IMR-90 (cell line): ENCODE data around the gene KRTAP9-1. TPM values are rescaled to one million over a fixed set of nuclear protein-coding genes. Genes with fewer than 3 reads are reported as not detected.

Source experiments
- ATAC-seq: fragments of 200-7000 bp; cut with Tn5 transposase; 2 replicates; pipeline ENCODE4 v1.9.1; 2020; ENCODE audit warnings: low read depth, mild to moderate bottlenecking, moderate library complexity
- BruUV-seq: library from RNA; stranded (reverse); fragments of 400-500 nt; replicated peaks from 2 replicates; lab custom pipeline; 2021; lab: Mats Ljungman, UMichigan
- CTCF ChIA-PET: fragments of 300-600 bp; formaldehyde crosslinking; extraction: SDS; loops from one replicate; lab custom pipeline; 2021; ENCODE audit warnings: antibody characterized with exemption; lab: Yijun Ruan, JAX
- POLR2A ChIA-PET: fragments of 300-600 bp; sonication (Branson Sonifier 250); formaldehyde crosslinking; loops from one replicate; lab custom pipeline; 2022; ENCODE audit warnings: antibody characterized with exemption; ENCODE audit not compliant: unreplicated experiment; lab: Charles Lee
- DNase-seq: peaks from one replicate; pipeline ENCODE4 v3.0.0; 2013
- H2AFZ ChIP-seq: replicated peaks from 2 replicates; pipeline ENCODE3; 2013; ENCODE audit warnings: low read length, mild to moderate bottlenecking; ENCODE audit not compliant: poor library complexity
- H2AK5ac ChIP-seq: 2 replicates; pipeline ENCODE4 v1.6.1; 2013; ENCODE audit warnings: low read depth, low read length, inconsistent platforms
- H2AK9ac ChIP-seq: replicated peaks from 2 replicates; pipeline ENCODE3; 2013; ENCODE audit warnings: mild to moderate bottlenecking, low read depth, low read length, moderate library complexity; ENCODE audit not compliant: poor library complexity
- H2BK120ac ChIP-seq: 2 replicates; pipeline ENCODE4 v1.6.1; 2013; ENCODE audit warnings: low read depth, low read length, inconsistent platforms
- H2BK15ac ChIP-seq: 3 replicates; pipeline ENCODE4 v1.6.1; 2013; ENCODE audit warnings: low read depth, low read length, inconsistent platforms
- H2BK20ac ChIP-seq: 2 replicates; pipeline ENCODE4 v1.6.1; 2013; ENCODE audit warnings: low read depth, mild to moderate bottlenecking, inconsistent platforms, low read length, moderate library complexity
- H2BK5ac ChIP-seq: 2 replicates; pipeline ENCODE4 v1.6.1; 2013; ENCODE audit warnings: mild to moderate bottlenecking, low read depth, low read length, inconsistent platforms; ENCODE audit not compliant: poor library complexity, severe bottlenecking
- H3K14ac ChIP-seq: replicated peaks from 2 replicates; pipeline ENCODE4 v1.6.1; 2013; ENCODE audit warnings: low read depth, low read length, inconsistent platforms
- H3K18ac ChIP-seq: 2 replicates; pipeline ENCODE4 v1.6.1; 2013; ENCODE audit warnings: low read depth, low read length, control low read depth
- H3K23ac ChIP-seq: 2 replicates; pipeline ENCODE4 v1.6.1; 2013; ENCODE audit warnings: low read depth, low read length, inconsistent platforms
- H3K27ac ChIP-seq: 2 replicates; pipeline ENCODE4 v1.5.1; 2013; ENCODE audit warnings: mild to moderate bottlenecking, control low read depth, low read length; ENCODE audit not compliant: insufficient read depth
- H3K27me3 ChIP-seq: 2 replicates; pipeline ENCODE4 v1.6.1; 2013; ENCODE audit warnings: low read length; ENCODE audit not compliant: control insufficient read depth, insufficient read depth
- H3K36me3 ChIP-seq: 2 replicates; pipeline ENCODE4 v1.6.1; 2013; ENCODE audit warnings: low read length, mixed read lengths; ENCODE audit not compliant: control insufficient read depth, insufficient read depth
- H3K4ac ChIP-seq: 2 replicates; pipeline ENCODE4 v1.6.1; 2013; ENCODE audit warnings: low read depth, low read length, inconsistent platforms
- H3K4me1 ChIP-seq: 2 replicates; pipeline ENCODE4 v1.6.1; 2013; ENCODE audit warnings: low read length, mixed read lengths; ENCODE audit not compliant: control insufficient read depth, insufficient read depth
- H3K4me2 ChIP-seq: 2 replicates; pipeline ENCODE4 v1.6.1; 2013; ENCODE audit warnings: low read depth, mild to moderate bottlenecking, control low read depth, low read length, moderate library complexity
- H3K4me3 ChIP-seq: 2 replicates; pipeline ENCODE4 v1.5.1; 2013; ENCODE audit warnings: low read depth, mild to moderate bottlenecking, control low read depth, low read length, moderate library complexity; ENCODE audit not compliant: insufficient read depth
- H3K56ac ChIP-seq: 2 replicates; pipeline ENCODE4 v1.6.1; 2013; ENCODE audit warnings: low read length, inconsistent platforms; ENCODE audit not compliant: insufficient read depth; ENCODE audit errors: extremely low read depth
- H3K79me1 ChIP-seq, 2 experiments: 2 replicates each; pipeline ENCODE4 v1.6.1; 2013; ENCODE audit warnings: low read length in 2 of 2, inconsistent platforms in 1 of 2, low read depth in 1 of 2
- H3K9ac ChIP-seq: 2 replicates; pipeline ENCODE4 v1.6.1; 2013; ENCODE audit warnings: low read depth, low read length, control low read depth
- H3K9me1 ChIP-seq: 2 replicates; pipeline ENCODE4 v1.6.1; 2013; ENCODE audit warnings: low read length, inconsistent platforms; ENCODE audit not compliant: insufficient read depth
- H3K9me3 ChIP-seq: 2 replicates; pipeline ENCODE4 v1.6.1; 2013; ENCODE audit warnings: low read length; ENCODE audit not compliant: control insufficient read depth, insufficient read depth
- H4K20me1 ChIP-seq: 2 replicates; pipeline ENCODE4 v1.6.1; 2013; ENCODE audit warnings: low read length, inconsistent platforms; ENCODE audit not compliant: insufficient read depth
- H4K5ac ChIP-seq: 2 replicates; pipeline ENCODE4 v1.6.1; 2013; ENCODE audit warnings: mild to moderate bottlenecking, low read depth, low read length, control low read depth
- H4K8ac ChIP-seq, 2 experiments: 2 replicates each; pipeline ENCODE4 v1.6.1; 2013; ENCODE audit warnings: low read depth in 2 of 2, low read length in 2 of 2, control low read depth in 1 of 2, inconsistent platforms in 1 of 2
- H4K91ac ChIP-seq: 2 replicates; pipeline ENCODE4 v1.6.1; 2013; ENCODE audit warnings: low read depth, low read length, inconsistent platforms; ENCODE audit not compliant: insufficient read depth
- BHLHE40 ChIP-seq: fragments of 150-350 bp; IDR thresholded peaks from 2 replicates; pipeline ENCODE4 v1.6.1; 2016; ENCODE audit warnings: mild to moderate bottlenecking, low read depth, low read length
- CEBPB ChIP-seq: IDR thresholded peaks from 2 replicates; pipeline ENCODE4 v1.6.1; 2012; ENCODE audit warnings: low read depth, low read length, improper control_type of control experiment
- CHD1 ChIP-seq: IDR thresholded peaks from 2 replicates; pipeline ENCODE4 v1.6.1; 2012; ENCODE audit warnings: low read depth, low read length, improper control_type of control experiment
- FOS ChIP-seq: fragments of 150-350 bp; IDR thresholded peaks from 2 replicates; pipeline ENCODE4 v1.6.1; 2016; ENCODE audit warnings: low read depth, low read length
- MXI1 ChIP-seq: IDR thresholded peaks from 2 replicates; pipeline ENCODE4 v1.6.1; 2012; ENCODE audit warnings: low read depth, mild to moderate bottlenecking, low read length, moderate library complexity, borderline replicate concordance
- NFE2L2 ChIP-seq: fragments of 150-350 bp; IDR thresholded peaks from 2 replicates; pipeline ENCODE4 v1.6.1; 2016; ENCODE audit warnings: low read depth, mild to moderate bottlenecking, low read length
- POLR2A ChIP-seq: IDR thresholded peaks from 2 replicates; pipeline ENCODE4 v1.6.1; 2012; ENCODE audit warnings: mild to moderate bottlenecking, low read depth, low read length
- RAD21 ChIP-seq: IDR thresholded peaks from 2 replicates; pipeline ENCODE4 v1.6.1; 2012; ENCODE audit warnings: low read length, improper control_type of control experiment
- RCOR1 ChIP-seq: IDR thresholded peaks from 2 replicates; pipeline ENCODE4 v1.6.1; 2012; ENCODE audit warnings: mild to moderate bottlenecking, low read length, improper control_type of control experiment; ENCODE audit not compliant: insufficient replicate concordance
- WGBS, 2 experiments: methylation state at CpG; one replicate each; pipeline versions ENCODE4 v1.1.5 to v1.1.7; 2013; ENCODE audit warnings: missing lambda C conversion rate in 2 of 2; ENCODE audit not compliant: insufficient read length in 1 of 2; ENCODE audit errors: extremely low coverage in 2 of 2; 5-methylcytosine and 5-hydroxymethylcytosine counted together
- dilution Hi-C: fragments of 300-500 bp; cut with HindIII; formaldehyde crosslinking; loops from one replicate; pipeline ENCODE4 v1.14.3; 2018; ENCODE audit warnings: low sequenced_read_pairs; ENCODE audit not compliant: unreplicated experiment
- in situ Hi-C: fragments of 300-500 bp; cut with MboI; formaldehyde crosslinking; loops from 3 replicates; pipeline ENCODE4 v1.14.3; 2019; ENCODE audit warnings: low sequenced_read_pairs, inconsistent platforms, mixed read lengths
- intact Hi-C: fragments of 100-400 bp; cut with micrococcal nuclease; formaldehyde crosslinking; loops from 2 replicates; pipeline ENCODE4 v1.10.0; 2022
- polyA plus RNA-seq, 3 experiments: library from polyadenylated mRNA; depleted of rRNA; stranded (reverse); fragments of >200 nt; gene quantifications; 2 replicates each; pipeline ENCODE4 v1.2.3, GENCODE V29; 2012; ENCODE audit warnings: low replicate concordance in 1 of 3
- total RNA-seq: library from RNA; depleted of rRNA; stranded (reverse); fragments of >200 nt; gene quantifications from 2 replicates; pipeline ENCODE4 v1.2.3, GENCODE V29; 2012
- TF ChIP-seq, protein P1 (sequence below): fragments of 150-350 bp; IDR thresholded peaks from 2 replicates; pipeline ENCODE4 v1.6.1; 2017; ENCODE audit warnings: mild to moderate bottlenecking, antibody characterized with exemption, low read length, low read depth

KRTAP9-1 gene
- total and polyA plus RNA-seq, 2 of the 4 experiments (the other 2 are of a cell fraction), result not detected

DNA sequence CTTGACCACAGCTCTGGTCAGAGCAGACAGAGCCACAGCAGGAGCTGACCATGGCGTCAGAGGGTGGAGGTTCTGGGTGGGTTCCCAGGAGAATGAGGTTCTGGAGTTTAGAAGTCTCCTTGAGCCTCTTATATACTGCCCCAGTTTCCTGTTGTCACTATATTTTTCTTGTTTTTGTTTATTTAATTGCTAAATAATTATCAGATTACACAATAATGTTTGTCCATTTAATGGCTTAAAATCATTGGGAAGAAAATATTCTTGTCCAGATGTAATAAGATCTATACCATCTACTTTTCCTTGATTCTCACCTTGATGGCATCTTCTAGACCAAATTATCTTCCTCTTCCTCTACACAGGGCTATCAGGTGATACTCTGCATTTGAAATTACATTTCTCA, 21.6 kb upstream of the KRTAP9-1 start, which contains the start of gene KRTAP4-3:
TSS of gene KRTAP4-3 (minus strand) at position 101 of the 400 bp plus-strand sequence. CDS start at position 52, 49 bp downstream.
- H2BK120ac ChIP-seq, result no peak within 1 kb of the TSS
- DNase-seq (no peak), ATAC-seq (no peak)
- POLR2A ChIA-PET, result no interaction called here
- no peak within 1 kb of the TSS for H4K5ac ChIP-seq
- H3K9me3 ChIP-seq, result no peaks in the 10 kb centered on the region
- no peaks in the 10 kb centered on the region for H3K4me1 ChIP-seq
- BruUV-seq, result no TSS peak
- H2BK20ac ChIP-seq, result no peak within 1 kb of the TSS
- H3K36me3 ChIP-seq, result no peaks in the 10 kb centered on the region
- no peak within 1 kb of the TSS for H3K14ac ChIP-seq
- no peak within 1 kb of the TSS for H2BK5ac ChIP-seq
- in situ Hi-C loops, result no loop called here
- H3K9ac ChIP-seq, result no peak within 1 kb of the TSS
- CTCF ChIA-PET, result no interaction called here
- H4K8ac ChIP-seq, result no peak within 1 kb of the TSS
- no peak within 1 kb of the TSS for H3K4me2 ChIP-seq
- WGBS, 2 experiments, result no CpG with 5 or more reads among the region's 1 CpG
- no peak within 1 kb of the TSS for H2AK9ac ChIP-seq
- no peaks in the 10 kb centered on the region for H3K79me1 ChIP-seq
- H2BK15ac ChIP-seq, result no peak within 1 kb of the TSS
- no peak within 1 kb of the TSS for H2AFZ ChIP-seq
- H3K56ac ChIP-seq, result no peak within 1 kb of the TSS
- intact Hi-C loops, result no loop called here
- no peaks in the 10 kb centered on the region for H3K9me1 ChIP-seq
- no peak within 1 kb of the TSS for H3K18ac ChIP-seq
- no peak within 1 kb of the TSS for H3K4me3 ChIP-seq
- no peak within 1 kb of the TSS for H3K4ac ChIP-seq
- H4K20me1 ChIP-seq, result no peaks in the 10 kb centered on the region
- no peak within 1 kb of the TSS for H4K91ac ChIP-seq
- H3K23ac ChIP-seq, result no peak within 1 kb of the TSS
- H3K27ac ChIP-seq, result no peak within 1 kb of the TSS
- dilution Hi-C loops, result no loop called here
- TF ChIP-seq RCOR1 (no peak), CHD1 (no peak), POLR2A (no peak), CEBPB (no peak), FOS (no peak), RAD21 (no peak), MXI1 (no peak), NFE2L2 (no peak), BHLHE40 (no peak)
- TF ChIP-seq, protein P1, sequence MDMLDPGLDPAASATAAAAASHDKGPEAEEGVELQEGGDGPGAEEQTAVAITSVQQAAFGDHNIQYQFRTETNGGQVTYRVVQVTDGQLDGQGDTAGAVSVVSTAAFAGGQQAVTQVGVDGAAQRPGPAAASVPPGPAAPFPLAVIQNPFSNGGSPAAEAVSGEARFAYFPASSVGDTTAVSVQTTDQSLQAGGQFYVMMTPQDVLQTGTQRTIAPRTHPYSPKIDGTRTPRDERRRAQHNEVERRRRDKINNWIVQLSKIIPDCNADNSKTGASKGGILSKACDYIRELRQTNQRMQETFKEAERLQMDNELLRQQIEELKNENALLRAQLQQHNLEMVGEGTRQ, result no peak
- H3K27me3 ChIP-seq, result no peaks in the 10 kb centered on the region
- no peak within 1 kb of the TSS for H2AK5ac ChIP-seq
